GM10847 (cell line): Measurements from ENCODE around the gene IER3.

Experiments used
- POLR2A ChIP-seq: IDR thresholded peaks from 2 replicates; pipeline ENCODE4 v1.6.1; 2011; ENCODE audit not compliant: insufficient read length; ENCODE audit errors: extremely low read depth

The IER3 gene

DNA sequence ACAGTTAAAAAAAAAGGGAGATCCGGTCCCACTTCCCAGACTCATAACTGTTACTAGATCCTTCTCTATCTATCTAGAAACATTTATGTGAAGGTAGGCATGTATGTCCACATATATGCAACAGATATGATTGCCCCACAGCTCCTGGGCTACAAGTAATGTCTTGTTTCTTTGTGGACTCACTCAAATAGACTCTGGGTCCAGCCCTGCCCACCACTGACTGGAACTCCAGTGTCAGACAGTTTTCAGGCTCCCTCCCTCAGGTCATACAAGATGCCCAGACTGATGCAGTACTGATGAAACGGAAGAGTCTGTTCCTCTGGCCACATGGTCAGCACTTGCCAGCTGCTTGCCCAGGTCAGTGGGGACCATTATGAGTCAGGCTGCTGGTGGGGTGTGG is 30.8 kb upstream of the IER3 start:
- no peak for TF ChIP-seq POLR2A

DNA sequence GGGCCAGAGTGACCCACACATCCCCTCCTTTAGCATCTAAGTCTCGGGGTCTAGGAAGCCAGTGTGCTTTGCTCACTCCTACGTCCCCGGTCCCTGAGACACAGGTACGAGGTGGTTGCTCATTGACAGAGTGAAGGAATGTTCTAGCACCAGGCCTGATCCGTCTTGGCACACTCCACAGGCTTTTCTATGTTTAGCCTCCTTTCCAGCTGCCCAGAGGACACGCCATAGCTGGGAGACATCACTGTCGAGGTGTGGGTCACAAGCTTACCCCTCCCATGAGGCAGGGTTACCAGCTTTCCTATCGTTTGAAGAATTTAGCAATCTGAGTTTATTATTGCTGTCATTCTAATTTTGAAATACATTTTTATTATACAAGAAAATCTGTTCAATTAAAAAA is 30.4 kb upstream of the IER3 start:
- no peak for TF ChIP-seq POLR2A

DNA sequence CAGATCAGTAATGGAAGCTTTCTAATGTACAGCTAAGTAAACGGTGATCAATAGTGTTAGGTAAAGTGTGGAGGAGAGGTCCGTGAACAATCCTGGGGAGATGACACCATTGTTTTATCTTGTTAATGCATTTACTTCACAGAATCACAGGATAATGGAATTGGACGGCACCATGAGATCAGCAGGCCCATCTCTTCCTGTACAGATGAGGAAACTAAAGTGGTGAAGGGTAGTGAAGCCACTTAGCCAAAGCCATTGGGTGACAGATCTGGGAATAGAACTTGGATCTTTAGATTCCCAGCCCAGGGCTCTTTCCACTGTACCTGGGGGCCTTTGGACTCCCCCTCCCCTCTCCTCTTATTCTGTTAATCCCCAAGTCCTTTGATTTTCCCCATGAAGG is 26.2 kb upstream of the IER3 start:
- no peak for TF ChIP-seq POLR2A

DNA sequence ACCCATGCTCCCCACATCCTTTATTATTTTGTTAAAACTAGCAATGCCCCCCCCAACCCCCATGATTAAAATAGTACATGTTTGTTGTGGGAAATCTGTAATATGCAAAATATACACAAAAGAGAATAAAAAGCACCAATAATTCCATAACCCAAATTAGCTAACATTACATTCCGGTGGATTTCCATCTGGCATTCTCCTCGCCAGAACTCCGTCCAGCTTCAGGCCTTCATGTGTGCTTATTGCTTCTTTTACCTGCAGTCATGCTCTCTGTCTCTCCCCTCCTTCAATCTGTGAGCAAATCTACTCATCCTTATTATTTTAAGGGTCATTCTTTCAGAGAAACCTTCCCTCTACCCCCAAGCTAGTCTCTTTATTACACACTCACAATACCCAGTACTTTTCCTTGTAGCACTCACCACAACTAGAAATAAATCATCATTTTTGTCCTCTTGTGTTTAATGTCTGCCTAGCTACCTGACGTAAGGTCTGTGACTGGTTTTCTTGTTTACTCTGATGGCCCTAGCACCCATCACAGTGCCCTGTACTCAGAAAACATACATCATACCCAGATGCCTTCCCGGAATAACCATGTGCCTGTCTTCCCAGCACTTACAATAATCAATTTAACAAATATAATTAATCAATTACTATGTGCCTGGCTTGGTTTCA is 25.6 kb upstream of the IER3 start:
- no peak for TF ChIP-seq POLR2A

DNA sequence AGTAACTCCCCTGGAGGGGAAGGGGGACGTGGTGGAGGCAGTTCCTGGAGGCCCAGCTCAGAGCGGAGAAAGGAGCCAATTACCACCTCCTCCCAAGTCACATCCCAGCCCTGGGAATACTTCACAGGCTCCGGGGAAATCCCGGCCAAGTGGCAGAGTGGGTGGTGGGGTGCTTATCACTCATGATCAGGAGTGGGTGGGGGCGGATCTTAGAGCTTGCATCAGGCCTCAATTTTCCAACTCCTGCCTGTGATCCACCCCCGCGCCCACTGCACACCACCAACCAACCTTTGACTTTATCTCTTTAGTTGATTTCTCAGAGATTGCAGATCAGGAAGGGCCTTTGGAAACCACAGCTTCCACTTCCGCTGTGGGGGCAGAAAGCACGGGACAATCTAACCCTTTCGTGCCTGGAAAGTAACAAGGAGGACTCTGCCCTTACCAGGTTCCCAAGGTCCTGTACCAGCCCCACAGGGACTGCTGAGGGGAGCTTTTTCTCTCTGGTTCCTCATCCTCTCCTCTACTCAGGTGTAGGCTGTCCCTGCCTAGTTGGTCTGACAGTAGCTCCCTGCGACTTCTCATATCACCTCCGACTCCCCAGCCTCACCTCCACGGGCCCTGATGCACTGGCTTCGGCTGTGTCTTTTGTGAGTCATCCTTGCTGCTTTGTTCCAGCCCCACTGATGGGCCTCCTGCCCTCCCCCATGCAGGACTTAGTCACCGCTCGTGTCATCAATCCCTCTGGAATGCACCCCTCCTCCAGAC is 24.9 kb upstream of the IER3 start:
- no peak for TF ChIP-seq POLR2A

DNA sequence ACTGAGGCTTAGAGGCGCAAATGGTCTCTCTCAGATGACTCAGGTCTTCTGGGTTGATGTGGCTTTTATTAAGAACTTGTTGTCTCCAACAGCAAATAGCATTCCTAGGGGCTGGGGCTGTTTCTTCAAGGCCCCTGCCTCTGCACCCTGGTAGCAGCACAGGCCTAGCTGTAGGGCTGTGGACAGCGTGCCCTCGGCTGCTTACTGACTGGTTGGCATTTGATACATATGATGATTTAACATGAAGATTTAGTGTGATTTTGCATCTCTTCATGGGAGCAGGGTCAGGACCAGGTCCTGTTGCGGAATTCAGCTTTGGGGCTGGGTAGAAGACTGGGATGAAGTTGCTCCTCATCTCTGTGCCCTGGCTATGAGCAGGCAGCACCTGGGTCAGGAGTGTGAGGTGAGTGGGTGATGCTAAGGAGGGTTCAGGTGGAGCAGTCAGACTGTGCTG is 24.3 kb upstream of the IER3 start:
- no peak for TF ChIP-seq POLR2A

DNA sequence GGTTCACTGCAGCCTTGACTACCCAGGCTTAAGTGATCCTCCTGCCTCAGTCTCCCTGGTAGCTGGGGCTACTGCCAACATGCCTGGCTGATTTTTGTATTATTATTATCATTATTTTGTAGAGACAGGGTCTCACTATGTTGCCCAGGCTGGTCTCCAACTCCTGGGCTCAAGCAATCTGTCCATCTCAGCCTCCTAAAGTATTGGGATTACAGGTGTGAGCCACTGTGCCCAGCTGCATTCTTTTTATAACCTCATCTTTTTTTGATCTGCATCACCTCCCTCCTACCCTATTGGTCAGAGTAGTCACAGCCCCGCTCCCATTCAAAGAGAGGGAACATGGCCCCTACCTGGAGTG is 23.6 kb upstream of the IER3 start:
- no peak for TF ChIP-seq POLR2A

DNA sequence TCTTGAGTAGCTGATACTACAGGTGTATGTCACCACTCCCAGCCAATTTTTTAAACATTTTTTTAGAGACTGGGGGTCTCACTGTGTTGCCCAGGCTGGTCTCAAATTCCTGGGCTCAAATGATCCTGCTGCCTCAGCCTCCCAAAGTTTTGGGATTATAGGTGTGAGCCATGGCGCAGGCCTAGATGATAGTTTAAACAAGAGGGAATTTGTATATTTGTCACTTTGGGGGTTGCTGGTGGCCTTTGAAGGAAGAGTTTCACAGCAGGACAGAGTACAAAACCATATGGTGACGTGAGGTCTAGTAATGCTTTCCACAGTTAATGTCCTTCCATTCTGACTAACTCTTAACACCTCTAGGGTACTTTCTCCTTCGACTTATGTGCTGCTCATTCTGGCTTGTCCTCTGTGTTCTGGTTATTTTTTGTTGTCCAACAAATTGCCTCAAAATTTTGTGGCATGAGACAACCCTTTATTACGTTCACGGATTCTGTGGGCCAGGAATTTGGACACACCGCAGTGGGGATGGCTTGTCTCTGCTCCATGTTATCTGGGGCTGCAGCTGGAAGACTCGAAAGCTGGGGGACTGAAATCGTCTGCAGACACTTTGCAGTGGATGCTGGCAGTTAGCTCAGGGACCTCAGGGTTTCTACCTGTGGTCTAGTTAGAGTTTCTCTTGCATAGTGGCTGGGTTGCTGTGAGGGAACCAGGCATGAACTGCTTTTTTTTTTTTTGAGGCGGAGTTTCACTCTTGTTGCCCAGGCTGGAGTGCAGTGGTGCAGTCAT is 23.0 kb upstream of the IER3 start:
- TF ChIP-seq POLR2A: no peak

DNA sequence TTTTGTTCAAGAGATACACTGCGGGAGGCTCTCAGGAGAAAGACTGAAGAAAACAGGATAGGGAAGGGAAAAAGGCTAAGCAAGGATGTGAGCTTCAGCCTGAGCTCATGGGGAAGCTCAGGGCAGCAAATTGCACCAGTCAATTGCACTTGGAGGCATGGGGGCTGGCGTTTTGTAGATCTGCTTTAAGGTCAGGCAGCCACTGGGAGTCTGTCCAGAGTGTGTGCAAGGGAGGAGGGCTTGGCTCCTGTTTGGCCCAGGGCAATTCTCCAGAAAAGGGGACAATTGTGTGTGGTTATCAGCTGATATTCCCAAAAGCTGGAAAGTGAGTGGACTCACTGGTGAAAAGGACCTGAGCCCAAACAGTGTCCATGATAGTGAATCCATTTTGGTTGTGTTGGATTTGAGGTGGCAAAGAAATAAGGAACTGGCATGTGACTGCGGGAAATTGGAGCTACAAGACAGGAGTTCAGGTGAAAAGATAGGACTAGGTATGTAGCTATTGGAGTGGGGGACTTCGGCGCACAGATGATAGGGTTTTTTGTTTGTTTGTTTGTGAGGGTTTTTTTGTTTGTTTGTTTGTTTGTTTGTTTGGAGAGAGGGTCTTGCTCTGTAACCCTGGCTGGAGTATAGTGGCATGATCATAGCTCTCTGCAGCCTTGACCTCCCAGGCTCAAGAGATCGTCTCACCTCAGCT is 22.3 kb upstream of the IER3 start:
- TF ChIP-seq POLR2A: no peak

DNA sequence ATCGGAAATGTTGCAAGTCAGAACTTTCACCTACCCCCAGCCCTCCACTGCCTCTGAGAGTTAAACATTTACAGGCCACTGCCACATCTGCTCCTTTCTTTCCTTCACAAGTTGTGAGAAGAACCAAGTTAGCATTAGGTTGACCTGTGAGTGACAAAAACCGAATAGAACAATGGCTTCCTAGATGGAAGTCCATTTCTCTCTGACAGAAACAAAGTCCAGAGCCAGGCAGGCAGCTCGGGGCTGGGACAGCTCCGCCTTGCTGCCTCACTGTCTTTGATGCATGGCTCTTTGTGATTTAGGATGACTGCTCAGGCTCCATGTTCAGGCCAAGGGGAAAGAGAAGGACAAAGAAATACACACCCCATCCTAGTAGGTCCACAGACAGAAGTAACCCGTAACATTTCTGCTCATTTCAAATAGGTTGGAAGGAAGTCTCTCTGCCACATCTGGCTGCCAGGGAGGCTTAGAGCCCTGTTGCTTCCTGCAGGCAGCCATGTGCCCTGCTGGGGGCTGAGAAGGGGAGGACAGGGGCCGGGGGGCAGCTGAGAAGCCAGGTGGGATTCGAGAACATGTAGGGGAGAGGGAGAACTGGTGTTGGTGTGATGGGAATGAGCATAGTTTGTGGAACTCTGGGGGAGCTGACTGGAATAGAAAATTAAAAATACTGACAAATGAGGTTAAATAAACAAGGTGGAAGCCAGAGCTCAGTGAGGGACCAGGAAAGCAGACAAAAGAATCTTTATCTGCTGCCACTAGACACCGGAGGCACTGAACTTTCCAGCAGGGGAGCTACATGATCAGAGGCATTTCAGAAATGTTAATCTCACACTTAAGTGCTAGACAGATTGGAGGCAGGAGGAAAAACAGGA is 19.5 kb upstream of the IER3 start:
- no peak for TF ChIP-seq POLR2A

DNA sequence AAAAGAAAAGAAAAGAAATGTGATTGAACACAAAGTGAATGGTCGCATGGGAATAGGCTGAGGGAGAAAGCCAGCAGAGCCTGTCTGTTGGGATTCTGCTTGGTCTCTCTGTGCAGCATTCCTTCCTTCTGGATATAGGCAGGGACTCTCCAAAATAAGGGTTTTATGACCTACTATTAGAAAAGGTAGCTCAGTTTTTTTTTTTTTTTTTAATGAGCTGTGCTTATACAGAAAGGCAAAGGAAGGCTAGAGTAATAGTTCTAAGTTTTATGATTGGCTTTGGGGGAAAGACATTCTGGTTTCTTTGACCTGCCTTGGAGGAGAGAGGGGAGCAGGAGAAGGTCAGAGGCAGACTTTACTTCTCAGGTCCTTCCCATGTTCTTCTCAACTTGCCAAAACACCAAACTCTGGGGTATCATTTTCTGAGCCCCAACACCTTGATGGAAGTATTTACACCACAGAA is 18.8 kb upstream of the IER3 start:
- TF ChIP-seq POLR2A: no peak

DNA sequence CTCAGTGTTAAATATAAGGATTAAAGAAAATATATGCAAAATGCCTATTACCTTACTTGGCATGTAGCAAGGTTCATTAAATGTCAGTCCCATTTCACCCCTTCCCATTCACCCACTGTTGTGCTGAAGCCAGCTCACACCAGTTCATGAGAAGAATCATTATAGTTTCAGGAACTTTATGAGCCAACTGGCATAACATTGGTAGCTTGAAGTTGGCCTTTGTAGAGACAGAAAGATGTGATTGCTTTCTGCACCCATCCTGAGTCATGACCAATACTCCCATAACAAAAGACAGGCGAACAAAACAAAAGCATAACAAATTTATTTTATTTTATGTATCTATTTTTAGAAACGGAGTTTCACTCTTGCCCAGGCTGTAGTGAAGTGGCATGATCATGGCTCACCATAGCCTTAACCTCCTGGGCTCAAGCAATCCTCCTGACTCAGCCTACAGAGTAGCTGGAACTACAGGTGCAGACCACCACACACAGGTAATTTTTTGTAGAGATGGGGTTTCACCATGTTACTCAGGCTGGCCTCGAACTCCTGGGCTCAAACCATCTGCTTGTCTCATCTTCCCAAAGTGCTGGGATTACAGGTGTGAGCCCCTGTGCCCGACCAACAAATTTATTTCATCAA is 17.6 kb upstream of the IER3 start:
- TF ChIP-seq POLR2A: no peak

DNA sequence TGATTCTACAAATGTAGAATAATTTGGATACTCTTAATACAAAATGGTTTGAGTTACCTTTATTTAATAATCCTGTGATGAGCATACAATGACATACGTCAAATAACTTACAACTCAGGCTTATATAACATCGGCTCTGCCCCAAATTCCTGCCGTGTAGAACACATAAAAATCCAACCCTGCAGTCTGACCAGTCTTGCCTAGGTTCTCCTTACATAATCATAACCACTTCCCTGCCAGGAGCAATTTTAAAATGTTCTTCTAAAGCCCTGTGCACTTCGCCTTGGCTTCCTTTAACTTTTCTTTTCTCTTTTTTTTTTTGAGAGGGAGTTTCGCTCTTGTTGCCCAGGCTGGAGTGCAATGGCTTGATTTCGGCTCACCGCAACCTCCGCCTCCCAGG is 16.2 kb upstream of the IER3 start:
- no peak for TF ChIP-seq POLR2A
